Measurements from ENCODE around the gene DCAF17. TPM values are rescaled to one million over a fixed set of nuclear protein-coding genes. Genes with fewer than 3 reads are reported as not detected.

DCAF17 gene
- 21.5 to 23.1 TPM (median 22.4 TPM) in 3 replicates for total RNA-seq

GRCh38 chr2:171434013-171434989 is at the start of gene DCAF17:
Gene DCAF17, plus strand, starts transcription at chr2:171434226. Its CDS starts 352 bp downstream, at chr2:171434578.
- peak; percentile 88 to 93 for DNase-seq (ENCODE audit: low spot score in 2 of 2, unreplicated experiment in 2 of 2)
- H3K9me3 Mint-ChIP-seq, result no peaks in the 10 kb centered on the region
- H3K4me3 Mint-ChIP-seq, result peak within 1 kb of the TSS; percentile 87
- peak within 1 kb of the TSS; percentile 92 for H3K27ac Mint-ChIP-seq
- H3K36me3 Mint-ChIP-seq, result peaks cover 26% of the 10 kb centered on the region
- H3K27me3 Mint-ChIP-seq (ENCODE audit: low read depth), result no peaks in the 10 kb centered on the region
- TF ChIP-seq CTCF (IDR thresholded peaks at IDR 0.05; ENCODE audit: unreplicated experiment), result no peak
- peaks cover 36% of the 10 kb centered on the region for H3K4me1 Mint-ChIP-seq

- no peaks in the 10 kb centered on the region for H3K27me3 Mint-ChIP-seq (ENCODE audit: low read depth)
- no peak for TF ChIP-seq CTCF (IDR thresholded peaks at IDR 0.05; ENCODE audit: unreplicated experiment)
- peaks cover 15% of the 10 kb centered on the region for H3K36me3 Mint-ChIP-seq
- H3K4me3 Mint-ChIP-seq, result no peak overlapping the region
- H3K9me3 Mint-ChIP-seq, result peaks cover 4% of the 10 kb centered on the region
- DNase-seq (ENCODE audit: low spot score in 2 of 2, unreplicated experiment in 2 of 2), result no peak
- H3K4me1 Mint-ChIP-seq, result peaks cover 4% of the 10 kb centered on the region
- H3K27ac Mint-ChIP-seq, result no peak overlapping the region
Measured at GRCh38 chr2:171386627-171387026, 47.4 kb upstream of the DCAF17 start.

- DNase-seq (ENCODE audit: low spot score in 2 of 2, unreplicated experiment in 2 of 2), result no peak
- peaks cover 4% of the 10 kb centered on the region for H3K4me1 Mint-ChIP-seq
- peaks cover 13% of the 10 kb centered on the region for H3K36me3 Mint-ChIP-seq
- no peak for TF ChIP-seq CTCF (IDR thresholded peaks at IDR 0.05; ENCODE audit: unreplicated experiment)
- no peak overlapping the region for H3K4me3 Mint-ChIP-seq
- no peaks in the 10 kb centered on the region for H3K27me3 Mint-ChIP-seq (ENCODE audit: low read depth)
- peaks cover 4% of the 10 kb centered on the region for H3K9me3 Mint-ChIP-seq
- no peak overlapping the region for H3K27ac Mint-ChIP-seq
Measured at GRCh38 chr2:171387052-171387451, 47.0 kb upstream of the DCAF17 start.

- no peak overlapping the region for H3K27ac Mint-ChIP-seq
- H3K4me3 Mint-ChIP-seq, result no peak overlapping the region
- no peaks in the 10 kb centered on the region for H3K27me3 Mint-ChIP-seq (ENCODE audit: low read depth)
- peaks cover 4% of the 10 kb centered on the region for H3K36me3 Mint-ChIP-seq
- no peaks in the 10 kb centered on the region for H3K9me3 Mint-ChIP-seq
- no peak for TF ChIP-seq CTCF (IDR thresholded peaks at IDR 0.05; ENCODE audit: unreplicated experiment)
- peaks cover 4% of the 10 kb centered on the region for H3K4me1 Mint-ChIP-seq
- no peak for DNase-seq (ENCODE audit: low spot score in 2 of 2, unreplicated experiment in 2 of 2)
Measured at GRCh38 chr2:171389325-171389724, 44.7 kb upstream of the DCAF17 start.

GRCh38 chr2:171389780-171390179 is 44.2 kb upstream of the DCAF17 start:
- peaks cover 4% of the 10 kb centered on the region for H3K4me1 Mint-ChIP-seq
- no peaks in the 10 kb centered on the region for H3K27me3 Mint-ChIP-seq (ENCODE audit: low read depth)
- H3K9me3 Mint-ChIP-seq, result no peaks in the 10 kb centered on the region
- H3K36me3 Mint-ChIP-seq, result peaks cover 4% of the 10 kb centered on the region
- H3K4me3 Mint-ChIP-seq, result no peak overlapping the region
- TF ChIP-seq CTCF (IDR thresholded peaks at IDR 0.05; ENCODE audit: unreplicated experiment), result no peak
- H3K27ac Mint-ChIP-seq, result no peak overlapping the region
- DNase-seq (ENCODE audit: low spot score in 2 of 2, unreplicated experiment in 2 of 2), result no peak
